HepG2 (cell line): ENCODE measurements around the gene EMILIN3.

Experiments used
- EHMT2 ChIP-seq: fragments of 200-600 bp; sonication (generic); IDR thresholded peaks from 2 replicates; pipeline ENCODE4 v1.7.0; 2017; ENCODE audit warnings: antibody characterized with exemption, low read depth, low read length, borderline replicate concordance
- ELF4 ChIP-seq: sonication (generic); formaldehyde crosslinking; IDR thresholded peaks from 2 replicates; pipeline ENCODE4 v1.5.0; 2020; ENCODE audit warnings: missing genetic modification reagents, mild to moderate bottlenecking, moderate library complexity, borderline replicate concordance
- NBN ChIP-seq: fragments of 450-650 bp; conservative IDR thresholded peaks from 2 replicates; pipeline ENCODE4 v1.6.1; 2017
- RAD21 ChIP-seq: fragments of 450-650 bp; formaldehyde crosslinking; IDR thresholded peaks from 2 replicates; pipeline ENCODE4 v1.5.0; 2020; ENCODE audit warnings: mild to moderate bottlenecking
- RAD51 ChIP-seq: fragments of 450-650 bp; IDR thresholded peaks from 2 replicates; pipeline ENCODE4 v1.6.1; 2016; ENCODE audit warnings: borderline replicate concordance
- TF ChIP-seq, protein P1 (sequence below): sonication (generic); formaldehyde crosslinking; IDR thresholded peaks from 2 replicates; pipeline ENCODE4 v1.4.0; 2020; ENCODE audit warnings: missing genetic modification reagents
- TF ChIP-seq, protein P2 (sequence below): sonication (generic); formaldehyde crosslinking; IDR thresholded peaks from 2 replicates; pipeline ENCODE4 v1.8.0; 2022; ENCODE audit warnings: low read depth, missing genetic modification reagents
- TF ChIP-seq, protein P3 (sequence below): sonication (generic); formaldehyde crosslinking; IDR thresholded peaks from 2 replicates; pipeline ENCODE4 v1.5.0; 2020; ENCODE audit warnings: mild to moderate bottlenecking, missing genetic modification reagents, moderate library complexity
- TF ChIP-seq, protein P4 (sequence below): sonication (generic); formaldehyde crosslinking; IDR thresholded peaks from 2 replicates; pipeline ENCODE4 v1.4.0; 2020; ENCODE audit warnings: missing genetic modification reagents

DNA sequence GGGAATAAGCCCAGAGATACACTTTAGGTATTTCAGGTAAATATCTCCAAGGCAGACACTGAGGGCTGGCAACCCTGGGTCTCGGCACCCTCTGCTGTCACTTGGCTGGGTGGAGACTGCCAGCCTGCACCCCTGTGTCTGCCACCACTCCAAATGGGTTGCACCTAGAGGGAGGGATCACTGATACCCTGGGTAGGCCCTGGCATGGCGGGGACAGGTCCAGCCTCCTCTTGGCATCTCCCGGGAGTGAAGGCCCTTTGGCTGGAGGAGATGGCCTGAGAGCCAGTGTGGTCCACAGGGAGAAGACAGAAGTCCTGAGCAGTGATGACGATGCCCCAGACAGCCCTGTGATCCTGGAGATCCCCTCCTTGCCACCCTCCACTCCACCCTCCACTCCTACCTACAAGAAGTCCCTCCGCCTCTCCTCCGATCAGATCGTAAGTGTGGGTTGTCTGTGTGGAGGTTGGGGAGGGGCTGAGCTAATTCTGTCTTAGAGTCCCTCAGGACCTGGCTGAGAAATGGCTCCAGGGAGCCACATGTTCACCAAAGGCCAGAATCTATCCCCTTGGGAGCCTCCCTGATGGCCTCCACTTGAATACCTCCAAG lies 10.9 kb downstream of the EMILIN3 start:
- TF ChIP-seq RAD21 (no peak), EHMT2 (no peak), RAD51 (no peak), NBN (no peak), ELF4 (CRISPR knock-in tag) (no peak)
- TF ChIP-seq, protein P1, sequence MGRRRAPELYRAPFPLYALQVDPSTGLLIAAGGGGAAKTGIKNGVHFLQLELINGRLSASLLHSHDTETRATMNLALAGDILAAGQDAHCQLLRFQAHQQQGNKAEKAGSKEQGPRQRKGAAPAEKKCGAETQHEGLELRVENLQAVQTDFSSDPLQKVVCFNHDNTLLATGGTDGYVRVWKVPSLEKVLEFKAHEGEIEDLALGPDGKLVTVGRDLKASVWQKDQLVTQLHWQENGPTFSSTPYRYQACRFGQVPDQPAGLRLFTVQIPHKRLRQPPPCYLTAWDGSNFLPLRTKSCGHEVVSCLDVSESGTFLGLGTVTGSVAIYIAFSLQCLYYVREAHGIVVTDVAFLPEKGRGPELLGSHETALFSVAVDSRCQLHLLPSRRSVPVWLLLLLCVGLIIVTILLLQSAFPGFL (CRISPR knock-in tag): no peak
- TF ChIP-seq, protein P2, sequence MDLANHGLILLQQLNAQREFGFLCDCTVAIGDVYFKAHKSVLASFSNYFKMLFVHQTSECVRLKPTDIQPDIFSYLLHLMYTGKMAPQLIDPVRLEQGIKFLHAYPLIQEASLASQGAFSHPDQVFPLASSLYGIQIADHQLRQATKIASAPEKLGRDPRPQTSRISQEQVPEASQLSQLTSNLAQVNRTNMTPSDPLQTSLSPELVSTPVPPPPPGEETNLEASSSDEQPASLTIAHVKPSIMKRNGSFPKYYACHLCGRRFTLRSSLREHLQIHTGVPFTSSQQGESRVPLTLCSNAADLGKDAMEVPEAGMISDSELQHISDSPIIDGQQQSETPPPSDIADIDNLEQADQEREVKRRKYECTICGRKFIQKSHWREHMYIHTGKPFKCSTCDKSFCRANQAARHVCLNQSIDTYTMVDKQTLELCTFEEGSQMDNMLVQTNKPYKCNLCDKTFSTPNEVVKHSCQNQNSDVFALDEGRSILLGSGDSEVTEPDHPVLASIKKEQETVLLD: no peak
- TF ChIP-seq, protein P3, sequence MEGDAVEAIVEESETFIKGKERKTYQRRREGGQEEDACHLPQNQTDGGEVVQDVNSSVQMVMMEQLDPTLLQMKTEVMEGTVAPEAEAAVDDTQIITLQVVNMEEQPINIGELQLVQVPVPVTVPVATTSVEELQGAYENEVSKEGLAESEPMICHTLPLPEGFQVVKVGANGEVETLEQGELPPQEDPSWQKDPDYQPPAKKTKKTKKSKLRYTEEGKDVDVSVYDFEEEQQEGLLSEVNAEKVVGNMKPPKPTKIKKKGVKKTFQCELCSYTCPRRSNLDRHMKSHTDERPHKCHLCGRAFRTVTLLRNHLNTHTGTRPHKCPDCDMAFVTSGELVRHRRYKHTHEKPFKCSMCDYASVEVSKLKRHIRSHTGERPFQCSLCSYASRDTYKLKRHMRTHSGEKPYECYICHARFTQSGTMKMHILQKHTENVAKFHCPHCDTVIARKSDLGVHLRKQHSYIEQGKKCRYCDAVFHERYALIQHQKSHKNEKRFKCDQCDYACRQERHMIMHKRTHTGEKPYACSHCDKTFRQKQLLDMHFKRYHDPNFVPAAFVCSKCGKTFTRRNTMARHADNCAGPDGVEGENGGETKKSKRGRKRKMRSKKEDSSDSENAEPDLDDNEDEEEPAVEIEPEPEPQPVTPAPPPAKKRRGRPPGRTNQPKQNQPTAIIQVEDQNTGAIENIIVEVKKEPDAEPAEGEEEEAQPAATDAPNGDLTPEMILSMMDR: no peak
- TF ChIP-seq, protein P4, sequence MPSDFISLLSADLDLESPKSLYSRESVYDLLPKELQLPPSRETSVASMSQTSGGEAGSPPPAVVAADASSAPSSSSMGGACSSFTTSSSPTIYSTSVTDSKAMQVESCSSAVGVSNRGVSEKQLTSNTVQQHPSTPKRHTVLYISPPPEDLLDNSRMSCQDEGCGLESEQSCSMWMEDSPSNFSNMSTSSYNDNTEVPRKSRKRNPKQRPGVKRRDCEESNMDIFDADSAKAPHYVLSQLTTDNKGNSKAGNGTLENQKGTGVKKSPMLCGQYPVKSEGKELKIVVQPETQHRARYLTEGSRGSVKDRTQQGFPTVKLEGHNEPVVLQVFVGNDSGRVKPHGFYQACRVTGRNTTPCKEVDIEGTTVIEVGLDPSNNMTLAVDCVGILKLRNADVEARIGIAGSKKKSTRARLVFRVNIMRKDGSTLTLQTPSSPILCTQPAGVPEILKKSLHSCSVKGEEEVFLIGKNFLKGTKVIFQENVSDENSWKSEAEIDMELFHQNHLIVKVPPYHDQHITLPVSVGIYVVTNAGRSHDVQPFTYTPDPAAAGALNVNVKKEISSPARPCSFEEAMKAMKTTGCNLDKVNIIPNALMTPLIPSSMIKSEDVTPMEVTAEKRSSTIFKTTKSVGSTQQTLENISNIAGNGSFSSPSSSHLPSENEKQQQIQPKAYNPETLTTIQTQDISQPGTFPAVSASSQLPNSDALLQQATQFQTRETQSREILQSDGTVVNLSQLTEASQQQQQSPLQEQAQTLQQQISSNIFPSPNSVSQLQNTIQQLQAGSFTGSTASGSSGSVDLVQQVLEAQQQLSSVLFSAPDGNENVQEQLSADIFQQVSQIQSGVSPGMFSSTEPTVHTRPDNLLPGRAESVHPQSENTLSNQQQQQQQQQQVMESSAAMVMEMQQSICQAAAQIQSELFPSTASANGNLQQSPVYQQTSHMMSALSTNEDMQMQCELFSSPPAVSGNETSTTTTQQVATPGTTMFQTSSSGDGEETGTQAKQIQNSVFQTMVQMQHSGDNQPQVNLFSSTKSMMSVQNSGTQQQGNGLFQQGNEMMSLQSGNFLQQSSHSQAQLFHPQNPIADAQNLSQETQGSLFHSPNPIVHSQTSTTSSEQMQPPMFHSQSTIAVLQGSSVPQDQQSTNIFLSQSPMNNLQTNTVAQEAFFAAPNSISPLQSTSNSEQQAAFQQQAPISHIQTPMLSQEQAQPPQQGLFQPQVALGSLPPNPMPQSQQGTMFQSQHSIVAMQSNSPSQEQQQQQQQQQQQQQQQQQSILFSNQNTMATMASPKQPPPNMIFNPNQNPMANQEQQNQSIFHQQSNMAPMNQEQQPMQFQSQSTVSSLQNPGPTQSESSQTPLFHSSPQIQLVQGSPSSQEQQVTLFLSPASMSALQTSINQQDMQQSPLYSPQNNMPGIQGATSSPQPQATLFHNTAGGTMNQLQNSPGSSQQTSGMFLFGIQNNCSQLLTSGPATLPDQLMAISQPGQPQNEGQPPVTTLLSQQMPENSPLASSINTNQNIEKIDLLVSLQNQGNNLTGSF (CRISPR knock-in tag): no peak
